HG02588 (cell line): ENCODE measurements around the gene ZNF629.

Experiments
- ATAC-seq: cut with Tn5 transposase; IDR thresholded peaks from one replicate; pipeline ENCODE4 v1.9.1; 2021; ENCODE audit warnings: mild to moderate bottlenecking, moderate library complexity; ENCODE audit not compliant: unreplicated experiment

ZNF629 gene

GRCh38 chr16:30768583-30769181 is 18.3 kb downstream of the ZNF629 start:
- ATAC-seq = no peak

GRCh38 chr16:30767767-30768465 is 19.1 kb downstream of the ZNF629 start:
- no peak for ATAC-seq

GRCh38 chr16:30766933-30767284 is 20.1 kb downstream of the ZNF629 start:
- ATAC-seq = no peak

- no peak for ATAC-seq
Observed at GRCh38 chr16:30766206-30766932, 20.6 kb downstream of the ZNF629 start.

GRCh38 chr16:30764816-30765465 is 22.1 kb downstream of the ZNF629 start:
- no peak for ATAC-seq

- no peak for ATAC-seq
Observed at GRCh38 chr16:30764086-30764485, 22.9 kb downstream of the ZNF629 start.

- ATAC-seq = no peak
Observed at GRCh38 chr16:30762991-30763725, 23.8 kb downstream of the ZNF629 start.

GRCh38 chr16:30761928-30762902 is 24.8 kb downstream of the ZNF629 start, which contains the start of the genes CFAP119 and RNF40:
Gene CFAP119, minus strand, starts transcription at chr16:30762062. Its CDS starts 314 bp downstream, at chr16:30761748.
Gene RNF40, plus strand, starts transcription at chr16:30762322. Its CDS starts 224 bp downstream, at chr16:30762546.
- peak; percentile 89 for ATAC-seq

GRCh38 chr16:30761427-30761927 is 25.5 kb downstream of the ZNF629 start:
- ATAC-seq = peak; percentile 21

- ATAC-seq = no peak
Observed at GRCh38 chr16:30760577-30761426, 26.2 kb downstream of the ZNF629 start.

- no peak for ATAC-seq
Observed at GRCh38 chr16:30760001-30760559, 26.9 kb downstream of the ZNF629 start.

- ATAC-seq = no peak
Observed at GRCh38 chr16:30758988-30759491, 28.0 kb downstream of the ZNF629 start.

GRCh38 chr16:30757316-30757715 is 29.7 kb downstream of the ZNF629 start:
- no peak for ATAC-seq

- no peak for ATAC-seq
Observed at GRCh38 chr16:30756781-30757100, 30.3 kb downstream of the ZNF629 start.

- no peak for ATAC-seq
Observed at GRCh38 chr16:30755955-30756780, 30.8 kb downstream of the ZNF629 start.

GRCh38 chr16:30753596-30753995 is 33.4 kb downstream of the ZNF629 start:
- no peak for ATAC-seq

- ATAC-seq = no peak
Observed at GRCh38 chr16:30750876-30751465, 36.0 kb downstream of the ZNF629 start.
